Activated T-helper 17 cell treated with anti-CD3 and anti-CD28 coated beads, Interleukin-2, amount 50 U/mL, for 72 hours (primary cell): ENCODE results near the gene USP34. TPM values are rescaled to one million over a fixed set of nuclear protein-coding genes. Genes with fewer than 3 reads are reported as not detected.

Experiments
- ATAC-seq: fragments of 150-1000 bp; cut with Tn5 transposase; replicated peaks from 2 replicates; pipeline ENCODE4 v1.10.0; 2021; ENCODE audit warnings: mild to moderate bottlenecking, moderate library complexity
- H3K27ac Mint-ChIP-seq: one replicate; pipeline ENCODE4 v1.8.0; 2022; ENCODE audit warnings: mixed read lengths
- H3K27me3 Mint-ChIP-seq: one replicate; pipeline ENCODE4 v1.8.0; 2022; ENCODE audit warnings: mixed read lengths
- H3K36me3 Mint-ChIP-seq: one replicate; pipeline ENCODE4 v1.8.0; 2022; ENCODE audit warnings: low read depth, mild to moderate bottlenecking, mixed read lengths
- H3K4me1 Mint-ChIP-seq: one replicate; pipeline ENCODE4 v1.8.0; 2022; ENCODE audit warnings: mixed read lengths
- H3K4me3 Mint-ChIP-seq: one replicate; pipeline ENCODE4 v1.8.0; 2022; ENCODE audit warnings: mild to moderate bottlenecking, mixed read lengths
- H3K9me3 Mint-ChIP-seq: one replicate; pipeline ENCODE4 v1.8.0; 2022; ENCODE audit warnings: mixed read lengths
- total RNA-seq, 2 donors: library from RNA; stranded (reverse); gene quantifications; one replicate each; pipeline ENCODE4 v1.2.3, GENCODE V29; 2022

USP34 gene
- total RNA-seq, 2 donors from 2014 or later, result 98.5 to 121 TPM

DNA sequence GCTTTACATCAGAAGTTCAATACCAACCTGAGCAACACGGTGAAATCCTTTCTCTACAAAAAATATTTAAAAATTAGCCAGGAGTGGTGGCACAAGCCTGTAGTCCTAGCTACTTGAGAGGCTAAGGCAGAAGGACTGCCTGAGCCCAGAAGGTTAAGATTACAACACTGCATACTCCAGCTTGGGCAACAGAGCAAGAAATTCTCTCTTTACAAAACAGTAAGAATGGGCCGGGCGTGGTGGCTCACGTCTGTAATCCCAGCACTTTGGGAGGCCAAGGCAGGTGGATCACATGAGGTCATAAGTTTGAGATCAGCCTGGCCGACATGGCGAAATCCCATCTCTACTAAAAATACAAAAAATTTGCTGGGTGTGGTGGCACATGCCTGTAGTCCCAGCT lies 113.2 kb downstream of the USP34 start:
- peaks cover 32% of the 10 kb centered on the region for H3K4me1 Mint-ChIP-seq
- no peak overlapping the region for H3K27ac Mint-ChIP-seq
- H3K36me3 Mint-ChIP-seq, result peaks cover 95% of the 10 kb centered on the region
- no peak for ATAC-seq
- H3K27me3 Mint-ChIP-seq, result no peaks in the 10 kb centered on the region
- H3K4me3 Mint-ChIP-seq, result no peak overlapping the region
- H3K9me3 Mint-ChIP-seq, result peaks cover 6% of the 10 kb centered on the region

DNA sequence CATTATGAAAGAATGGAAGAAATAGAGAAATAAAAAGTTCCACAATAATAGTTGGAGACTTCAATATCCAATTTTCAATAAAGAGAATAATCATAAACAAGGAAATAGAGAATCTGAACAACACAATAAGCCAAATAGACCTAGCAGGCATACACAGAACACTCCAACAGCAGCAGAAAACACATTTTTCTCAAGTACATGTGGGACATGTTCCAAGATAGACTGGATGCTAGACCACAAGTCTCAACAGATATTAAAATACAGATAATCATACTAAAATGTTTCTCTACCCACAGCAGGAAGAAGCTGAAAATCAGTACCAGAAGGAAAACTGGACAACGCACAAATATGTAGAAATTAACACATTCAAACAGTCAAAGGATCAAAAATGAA lies 113.9 kb downstream of the USP34 start:
- Mint-ChIP-seq H3K4me3 (peak overlapping the region; percentile 6), H3K27ac (peak overlapping the region; percentile 9), H3K4me1 (peaks cover 30% of the 10 kb centered on the region), H3K9me3 (peaks cover 6% of the 10 kb centered on the region), H3K36me3 (peaks cover 92% of the 10 kb centered on the region), H3K27me3 (no peaks in the 10 kb centered on the region)
- no peak for ATAC-seq

DNA sequence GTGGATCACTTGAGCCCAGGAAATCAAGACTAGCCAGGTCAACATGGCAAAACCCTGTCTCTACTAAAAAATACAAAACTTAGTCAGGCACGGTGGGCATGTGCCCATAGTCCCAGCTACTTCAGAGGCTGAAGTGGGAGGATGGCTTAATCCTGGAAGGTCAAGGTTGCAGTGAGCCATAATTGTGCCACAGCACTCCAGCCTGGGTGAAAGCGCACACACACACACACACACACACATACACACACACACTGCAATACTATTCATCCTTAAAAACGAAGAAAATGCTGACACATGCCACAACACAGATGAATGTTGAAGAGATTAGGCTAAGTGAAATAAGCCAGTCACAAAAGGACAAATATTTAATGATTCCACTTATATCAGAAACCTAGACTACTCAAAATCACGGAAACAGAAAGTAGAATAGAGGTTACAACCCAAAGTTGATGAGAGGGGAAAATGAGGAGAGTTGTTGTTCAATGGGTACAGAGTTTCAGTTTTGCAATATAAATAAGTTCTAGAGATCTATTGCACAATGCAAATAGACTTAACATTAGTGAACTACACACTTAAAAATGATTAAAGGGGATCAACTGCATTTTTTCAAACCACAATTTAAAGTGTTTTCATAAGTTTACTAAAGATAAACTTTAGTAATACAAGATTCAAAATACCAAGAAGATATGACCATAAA lies 114.5 kb downstream of the USP34 start:
- Mint-ChIP-seq H3K4me3 (peak overlapping the region; percentile 6), H3K4me1 (peaks cover 30% of the 10 kb centered on the region), H3K36me3 (peaks cover 88% of the 10 kb centered on the region), H3K27me3 (no peaks in the 10 kb centered on the region), H3K9me3 (peaks cover 6% of the 10 kb centered on the region), H3K27ac (peak overlapping the region; percentile 9)
- peak; percentile 61 for ATAC-seq

DNA sequence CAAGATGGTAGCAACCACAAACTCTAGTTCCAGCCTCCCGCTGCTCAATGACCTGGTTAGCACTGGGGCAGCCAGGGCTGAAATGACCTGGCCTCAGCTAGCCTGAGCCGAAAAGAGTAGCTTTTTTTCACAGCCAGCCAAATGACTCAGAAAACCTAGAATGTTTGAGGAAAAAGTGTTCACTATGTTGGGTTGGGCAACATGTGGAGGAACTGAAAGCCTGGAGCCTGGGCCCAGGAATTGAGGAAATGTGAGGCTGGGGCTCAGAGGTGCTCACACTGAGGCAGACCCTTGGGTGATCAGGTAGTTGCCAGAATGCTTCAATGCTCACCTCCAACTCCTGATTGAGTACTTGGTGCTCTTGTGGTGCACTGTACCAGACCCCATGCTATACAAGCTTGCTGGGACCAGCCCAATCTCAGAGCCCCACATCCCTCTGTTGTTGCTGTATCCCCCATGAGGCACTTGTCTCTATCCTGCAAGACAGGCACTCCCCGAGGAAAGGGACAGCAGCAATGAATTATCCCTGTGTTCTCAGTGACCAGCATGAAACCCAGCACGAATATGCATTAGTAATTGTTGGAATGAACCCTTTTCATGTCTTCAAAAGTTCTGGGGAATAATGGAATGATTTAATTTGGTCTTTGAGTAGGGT lies 116.2 kb downstream of the USP34 start:
- H3K27ac Mint-ChIP-seq, result no peak overlapping the region
- ATAC-seq, result no peak
- H3K4me1 Mint-ChIP-seq, result peaks cover 30% of the 10 kb centered on the region
- H3K4me3 Mint-ChIP-seq, result no peak overlapping the region
- peaks cover 84% of the 10 kb centered on the region for H3K36me3 Mint-ChIP-seq
- H3K27me3 Mint-ChIP-seq, result no peaks in the 10 kb centered on the region
- H3K9me3 Mint-ChIP-seq, result peaks cover 6% of the 10 kb centered on the region

DNA sequence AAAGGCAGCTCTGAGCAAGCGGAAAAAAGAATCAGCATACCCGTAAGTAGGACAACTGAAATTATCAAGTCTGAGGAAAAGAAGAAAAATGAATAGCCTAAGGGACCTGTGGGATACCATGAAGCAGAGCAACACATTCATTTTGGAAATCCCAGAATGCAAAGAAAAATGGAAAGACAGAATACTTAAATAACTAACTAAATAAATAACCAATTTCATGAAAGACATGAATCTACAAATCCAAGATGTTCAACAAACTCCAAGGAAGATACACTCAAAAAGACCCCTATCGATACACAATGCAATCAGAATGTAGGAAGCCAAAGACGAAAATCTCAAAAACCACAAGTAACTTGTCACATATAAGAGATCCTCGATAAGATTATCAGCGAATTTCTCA lies 117.0 kb downstream of the USP34 start:
- ATAC-seq, result no peak
- Mint-ChIP-seq H3K9me3 (peaks cover 6% of the 10 kb centered on the region), H3K4me3 (no peak overlapping the region), H3K4me1 (peaks cover 27% of the 10 kb centered on the region), H3K27me3 (no peaks in the 10 kb centered on the region), H3K27ac (no peak overlapping the region), H3K36me3 (peaks cover 84% of the 10 kb centered on the region)

DNA sequence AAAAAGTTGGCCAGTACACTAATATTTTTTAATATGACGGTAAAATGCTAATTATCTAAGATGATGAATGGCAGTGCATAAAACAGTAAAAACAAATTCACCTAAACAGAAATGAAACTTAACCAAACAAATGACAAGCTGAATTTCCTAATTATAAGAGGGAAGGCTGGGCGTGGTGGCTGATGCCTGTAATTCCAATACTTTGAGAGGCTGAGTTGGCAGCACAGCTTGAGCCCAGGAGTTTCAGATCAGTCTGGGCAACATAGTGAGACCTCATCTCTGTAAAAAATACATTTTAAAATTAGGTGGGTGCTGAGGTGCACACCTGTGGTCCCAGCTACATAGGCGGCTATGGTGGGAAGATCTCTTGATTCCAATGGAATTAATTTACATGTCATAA lies 120.1 kb downstream of the USP34 start:
- H3K27ac Mint-ChIP-seq, result no peak overlapping the region
- no peaks in the 10 kb centered on the region for H3K27me3 Mint-ChIP-seq
- H3K36me3 Mint-ChIP-seq, result peaks cover 85% of the 10 kb centered on the region
- no peak for ATAC-seq
- no peak overlapping the region for H3K4me3 Mint-ChIP-seq
- peaks cover 6% of the 10 kb centered on the region for H3K9me3 Mint-ChIP-seq
- H3K4me1 Mint-ChIP-seq, result peaks cover 12% of the 10 kb centered on the region

DNA sequence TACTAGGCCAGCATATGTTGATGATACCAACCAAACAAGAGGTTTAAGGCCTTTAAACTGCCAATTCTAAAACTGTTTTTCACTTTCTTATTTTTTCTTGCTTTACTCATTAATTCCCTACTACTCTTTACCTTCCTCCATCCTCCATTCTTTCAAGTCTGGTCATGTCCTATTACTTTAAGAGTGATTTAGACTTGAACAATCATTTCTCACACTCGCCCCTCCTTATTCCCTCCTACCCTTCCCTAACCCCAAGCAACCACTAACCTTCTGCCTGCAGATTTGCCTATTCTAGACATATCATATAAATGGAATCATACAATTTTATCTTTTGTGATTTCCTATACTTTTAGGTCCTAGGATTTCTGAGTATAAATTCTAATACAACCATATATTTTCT lies 127.7 kb downstream of the USP34 start:
- H3K36me3 Mint-ChIP-seq, result peaks cover 98% of the 10 kb centered on the region

DNA sequence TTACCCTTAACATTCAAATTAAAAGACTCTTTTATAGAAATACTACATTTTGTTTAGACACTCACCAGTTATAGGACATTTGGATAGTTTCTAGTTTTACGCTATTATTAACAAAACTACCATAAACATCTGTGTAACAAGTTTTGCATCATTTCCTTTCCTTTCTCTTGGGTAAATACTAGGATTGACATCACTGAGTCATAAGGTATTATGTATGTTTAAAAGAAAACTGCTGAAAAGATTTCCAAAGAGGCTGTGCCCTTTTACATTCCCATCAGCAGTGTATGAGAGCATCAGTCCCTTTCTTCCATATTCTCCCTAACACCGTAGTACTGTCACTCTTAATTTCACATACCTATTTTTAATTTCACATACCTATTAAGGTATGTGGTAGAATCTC lies 130.6 kb downstream of the USP34 start:
- Mint-ChIP-seq H3K4me1 (peaks cover 6% of the 10 kb centered on the region), H3K9me3 (no peaks in the 10 kb centered on the region), H3K27ac (no peak overlapping the region), H3K27me3 (no peaks in the 10 kb centered on the region), H3K36me3 (peaks cover 99% of the 10 kb centered on the region), H3K4me3 (no peak overlapping the region)
- no peak for ATAC-seq

More for the DNA sequence above, 127.7 kb downstream of the USP34 start:
- Mint-ChIP-seq H3K4me1 (peaks cover 6% of the 10 kb centered on the region), H3K4me3 (no peak overlapping the region), H3K9me3 (no peaks in the 10 kb centered on the region), H3K27ac (no peak overlapping the region), H3K27me3 (no peaks in the 10 kb centered on the region)
- ATAC-seq, result no peak

DNA sequence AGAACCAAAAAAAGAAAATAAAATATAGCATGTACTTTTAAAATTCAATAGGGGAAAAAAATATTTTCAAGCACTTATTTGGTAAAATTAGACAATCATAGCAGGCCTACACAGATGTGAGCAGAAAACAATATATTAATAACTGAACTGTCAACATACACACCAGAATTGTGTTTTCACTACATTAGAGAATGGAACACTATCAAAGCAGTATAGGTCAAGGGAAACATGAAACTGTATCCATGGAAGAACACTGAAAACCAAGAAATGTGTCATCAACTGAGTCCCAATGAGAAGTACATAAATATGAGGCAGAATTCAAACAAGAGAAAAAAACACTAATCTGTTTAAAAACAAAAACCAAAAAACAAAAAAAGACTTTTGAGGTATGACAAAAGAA lies 132.4 kb downstream of the USP34 start:
- H3K27ac Mint-ChIP-seq, result peak overlapping the region; percentile 9
- H3K4me1 Mint-ChIP-seq, result peaks cover 6% of the 10 kb centered on the region
- no peaks in the 10 kb centered on the region for H3K9me3 Mint-ChIP-seq
- H3K4me3 Mint-ChIP-seq, result no peak overlapping the region
- peak; percentile 53 for ATAC-seq
- no peaks in the 10 kb centered on the region for H3K27me3 Mint-ChIP-seq
- H3K36me3 Mint-ChIP-seq, result peaks cover 98% of the 10 kb centered on the region

DNA sequence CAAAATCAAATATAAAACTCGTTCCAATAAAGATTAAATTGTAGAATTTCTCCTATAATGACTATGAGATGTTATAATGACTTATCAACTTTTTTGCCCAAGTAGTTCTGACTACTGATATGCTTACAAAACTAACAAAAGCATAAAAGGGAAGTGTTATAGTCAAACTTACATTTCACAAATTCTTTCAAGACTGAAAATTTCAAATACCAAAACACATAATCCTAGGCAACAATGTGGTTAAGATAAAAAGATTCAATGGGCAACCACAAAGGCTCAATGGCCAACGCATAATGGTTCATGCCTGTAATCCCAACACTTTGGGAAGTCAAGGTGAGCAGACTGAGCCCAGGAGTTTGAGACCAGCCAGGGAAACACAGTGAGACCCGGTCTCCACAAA lies 135.7 kb downstream of the USP34 start:
- Mint-ChIP-seq H3K4me3 (no peak overlapping the region), H3K4me1 (no peaks in the 10 kb centered on the region), H3K27me3 (no peaks in the 10 kb centered on the region), H3K9me3 (no peaks in the 10 kb centered on the region), H3K27ac (no peak overlapping the region), H3K36me3 (peaks cover 93% of the 10 kb centered on the region)
- ATAC-seq, result no peak

DNA sequence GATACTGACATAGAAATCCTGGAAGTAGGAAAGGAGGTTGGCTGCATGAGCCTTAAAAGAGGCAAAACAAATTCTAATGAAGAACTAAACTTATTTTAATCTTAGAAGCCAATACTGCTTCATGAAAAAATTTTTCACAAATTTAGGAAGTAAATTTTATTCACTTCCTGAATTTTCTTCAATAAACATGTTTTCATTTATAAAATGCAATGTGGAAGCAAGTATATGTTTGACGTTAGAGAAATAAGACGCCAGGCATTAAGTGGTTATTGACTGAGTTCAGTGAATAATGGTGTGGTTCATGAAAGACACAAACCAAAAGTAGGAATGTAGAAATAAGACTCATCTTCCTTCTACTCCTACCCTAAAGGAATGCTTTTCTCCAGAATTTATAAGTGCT lies 136.4 kb downstream of the USP34 start:
- Mint-ChIP-seq H3K4me1 (no peaks in the 10 kb centered on the region), H3K36me3 (peaks cover 94% of the 10 kb centered on the region), H3K27ac (no peak overlapping the region), H3K27me3 (no peaks in the 10 kb centered on the region), H3K4me3 (no peak overlapping the region), H3K9me3 (no peaks in the 10 kb centered on the region)
- ATAC-seq, result no peak

DNA sequence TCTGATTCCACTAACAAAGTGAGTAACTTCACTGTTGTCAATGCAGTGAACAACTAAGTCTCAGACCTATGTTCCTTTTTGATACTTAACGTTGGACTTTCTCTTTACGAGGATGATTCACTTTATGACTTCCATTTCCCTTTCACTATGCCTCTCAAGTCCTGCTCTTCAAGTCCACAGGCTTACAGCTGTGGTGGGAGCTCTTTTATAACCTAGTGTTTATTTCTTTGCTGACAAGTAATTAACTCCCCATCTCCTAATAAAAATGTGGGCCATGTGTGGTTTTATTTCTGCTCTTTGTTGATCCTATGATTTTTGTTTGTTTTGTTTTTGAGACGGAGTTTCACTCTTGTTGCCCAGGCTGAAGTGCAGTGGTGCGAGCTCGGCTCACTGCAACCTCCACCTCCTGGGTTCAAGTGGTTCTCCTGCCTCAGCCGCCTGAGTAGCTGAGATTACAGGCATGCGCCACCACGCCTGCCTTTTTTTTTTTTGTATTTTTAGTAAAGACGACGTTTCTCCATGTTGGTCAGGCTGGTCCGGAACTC lies 142.1 kb downstream of the USP34 start:
- peak overlapping the region; percentile 61 for H3K4me3 Mint-ChIP-seq
- peaks cover 15% of the 10 kb centered on the region for H3K4me1 Mint-ChIP-seq
- ATAC-seq, result peak; percentile 96
- H3K27me3 Mint-ChIP-seq, result no peaks in the 10 kb centered on the region
- H3K36me3 Mint-ChIP-seq, result peaks cover 90% of the 10 kb centered on the region
- no peaks in the 10 kb centered on the region for H3K9me3 Mint-ChIP-seq
- H3K27ac Mint-ChIP-seq, result peak overlapping the region; percentile 91

DNA sequence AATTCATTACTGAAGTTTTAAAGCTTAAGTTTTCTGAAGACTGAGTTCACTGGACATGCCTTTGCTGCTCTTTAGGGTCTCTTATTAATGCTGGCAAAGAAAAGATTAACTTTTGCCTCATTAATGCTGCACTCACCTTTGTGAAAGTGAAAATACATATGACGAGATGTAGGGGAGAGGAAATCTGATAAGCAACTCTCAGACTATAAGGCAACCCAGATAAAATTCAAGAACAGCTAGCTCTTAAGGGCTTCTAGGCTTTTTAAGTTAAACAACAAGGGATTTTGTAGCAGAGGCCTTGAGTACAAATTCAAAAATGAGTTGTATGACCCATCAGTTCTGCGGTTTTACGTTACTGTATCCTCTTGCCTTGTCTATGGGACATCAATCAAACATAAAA lies 143.7 kb downstream of the USP34 start:
- peak overlapping the region; percentile 58 for H3K27ac Mint-ChIP-seq
- H3K4me1 Mint-ChIP-seq, result peaks cover 15% of the 10 kb centered on the region
- H3K9me3 Mint-ChIP-seq, result no peaks in the 10 kb centered on the region
- peaks cover 91% of the 10 kb centered on the region for H3K36me3 Mint-ChIP-seq
- no peaks in the 10 kb centered on the region for H3K27me3 Mint-ChIP-seq
- H3K4me3 Mint-ChIP-seq, result peak overlapping the region; percentile 35
- peak; percentile 20 for ATAC-seq

DNA sequence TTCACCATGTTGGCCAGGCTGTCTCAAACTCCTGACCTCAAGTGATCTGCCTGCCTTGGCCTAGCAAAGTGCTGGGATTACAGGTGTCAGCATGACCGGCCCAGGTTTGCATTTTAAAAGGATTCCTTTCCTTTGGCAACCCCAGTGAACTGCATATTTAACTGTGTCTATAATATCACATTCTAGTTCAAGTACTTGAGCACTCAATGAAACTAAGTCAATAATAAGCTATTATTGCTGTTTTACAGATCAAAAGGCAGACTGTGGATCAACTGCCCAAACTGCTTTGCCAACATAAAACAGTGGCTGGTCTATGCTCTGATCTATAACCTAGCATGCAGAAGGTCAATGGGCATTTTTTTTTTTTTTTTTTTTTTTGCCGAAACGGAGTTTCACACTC lies 144.5 kb downstream of the USP34 start:
- no peak overlapping the region for H3K4me3 Mint-ChIP-seq
- no peak for ATAC-seq
- peaks cover 15% of the 10 kb centered on the region for H3K4me1 Mint-ChIP-seq

DNA sequence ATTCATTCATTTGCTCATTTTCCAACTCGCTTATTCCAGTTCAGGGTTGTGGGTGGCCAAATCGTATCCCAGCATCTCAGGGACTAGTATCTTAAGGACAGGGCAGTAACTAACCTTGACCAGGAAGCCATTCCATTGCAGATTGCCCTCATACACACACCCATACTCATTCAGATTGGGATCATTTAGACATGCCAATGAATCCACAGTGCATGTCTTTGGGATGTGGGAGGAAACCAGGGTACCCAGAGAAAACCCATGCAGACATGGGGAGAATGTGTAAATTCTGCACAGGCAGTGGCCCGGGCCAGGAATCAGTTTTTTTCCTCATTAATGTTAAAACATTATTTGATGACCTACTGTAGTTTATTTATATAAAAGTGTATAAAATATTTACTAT lies 150.7 kb downstream of the USP34 start:
- Mint-ChIP-seq H3K27ac (no peak overlapping the region), H3K4me3 (no peak overlapping the region), H3K4me1 (no peaks in the 10 kb centered on the region), H3K36me3 (peaks cover 91% of the 10 kb centered on the region), H3K9me3 (no peaks in the 10 kb centered on the region), H3K27me3 (no peaks in the 10 kb centered on the region)
- ATAC-seq, result no peak

More for the DNA sequence above, 144.5 kb downstream of the USP34 start:
- Mint-ChIP-seq H3K27me3 (no peaks in the 10 kb centered on the region), H3K27ac (no peak overlapping the region), H3K9me3 (no peaks in the 10 kb centered on the region), H3K36me3 (peaks cover 91% of the 10 kb centered on the region)
